HepG2 (cell line): ENCODE results near the gene DDX60. TPM values are rescaled to one million over a fixed set of nuclear protein-coding genes. Genes with fewer than 3 reads are reported as not detected.

Experiments used
- ATAC-seq: fragments of 200-7000 bp; cut with Tn5 transposase; 3 replicates; pipeline ENCODE4 v1.9.1; 2020; ENCODE audit warnings: mild to moderate bottlenecking, moderate library complexity
- BruUV-seq: library from RNA; stranded (reverse); fragments of 400-500 nt; replicated peaks from 2 replicates; lab custom pipeline; 2021; lab: Mats Ljungman, UMichigan
- CTCF ChIA-PET: fragments of 300-600 bp; formaldehyde crosslinking; extraction: SDS; loops from one replicate; lab custom pipeline; 2021; ENCODE audit warnings: low total read pairs, inconsistent platforms, low intra/inter-chr PET ratio; lab: Yijun Ruan, JAX
- POLR2A ChIA-PET: fragments of 350-600 bp; sonication (Branson Sonifier 250); formaldehyde crosslinking; loops from one replicate; lab custom pipeline; 2020; ENCODE audit warnings: antibody characterized with exemption, inconsistent platforms; lab: Yijun Ruan, JAX
- DNase-seq: peaks from one replicate; pipeline ENCODE4 v3.0.0-alpha.2; 2015; ENCODE audit warnings: low spot score
- FAIRE-seq: peaks from 3 replicates; lab custom pipeline; 2011; peaks lifted over from hg19 to GRCh38; lab: Jason Lieb, UNC
- H2AFZ ChIP-seq: one replicate; pipeline ENCODE4 v1.6.1; 2011; ENCODE audit warnings: low read length, inconsistent platforms
- H3K27ac ChIP-seq: fragments of 300-600 bp; 3 replicates; pipeline ENCODE4 v1.8.0; 2011; ENCODE audit warnings: mixed run types, mild to moderate bottlenecking, mixed read lengths, low read length, inconsistent platforms; ENCODE audit not compliant: insufficient read depth; ENCODE audit errors: extremely low read length
- H3K27me3 ChIP-seq, 2 experiments: fragments of 200-600 bp in 1 of 2; 2 replicates in 1 of 2; 3 replicates in 1 of 2; pipeline versions ENCODE4 v1.6.0 to v1.8.0; 2011; ENCODE audit warnings: low read length in 2 of 2, mild to moderate bottlenecking in 2 of 2, moderate library complexity in 2 of 2, inconsistent platforms in 1 of 2; ENCODE audit not compliant: insufficient read depth in 2 of 2, control insufficient read depth in 1 of 2
- H3K36me3 ChIP-seq, 2 experiments: fragments of 200-600 bp in 1 of 2; replicated peaks in 1 of 2; 2 replicates in 1 of 2; 3 replicates in 1 of 2; pipeline versions ENCODE4 v1.5.1 to v1.8.0; 2011; ENCODE audit warnings: low read length in 2 of 2, inconsistent platforms in 1 of 2; ENCODE audit not compliant: insufficient read depth in 2 of 2, control insufficient read depth in 1 of 2
- H3K4me1 ChIP-seq: 2 replicates; pipeline ENCODE4 v1.5.1; 2012; ENCODE audit warnings: low read length, inconsistent platforms; ENCODE audit not compliant: insufficient read depth
- H3K4me2 ChIP-seq: 2 replicates; pipeline ENCODE4 v1.6.0; 2011; ENCODE audit warnings: low read depth, low read length, inconsistent platforms
- H3K4me3 ChIP-seq, 3 experiments: fragments of 200-600 bp in 1 of 3; sonication (generic), shearing (Covaris generic) in 1 of 3; replicated peaks in 1 of 3; 2 replicates each; pipeline ENCODE4 v1.5.1; 2011 to 2016; ENCODE audit warnings: low read length in 3 of 3, inconsistent platforms in 2 of 3, low read depth in 2 of 3, mild to moderate bottlenecking in 2 of 3, control low read depth in 1 of 3, mixed read lengths in 1 of 3; ENCODE audit not compliant: insufficient read depth in 1 of 3
- H3K79me2 ChIP-seq: one replicate; pipeline ENCODE4 v1.6.1; 2011; ENCODE audit warnings: low read length, inconsistent platforms; ENCODE audit not compliant: insufficient read depth
- H3K9ac ChIP-seq: 2 replicates; pipeline ENCODE4 v1.6.0; 2011; ENCODE audit warnings: mild to moderate bottlenecking, low read depth, low read length, inconsistent platforms; ENCODE audit not compliant: insufficient read depth
- H3K9me3 ChIP-seq: 2 replicates; pipeline ENCODE4 v1.5.1; 2012; ENCODE audit warnings: mild to moderate bottlenecking, low read length
- H4K20me1 ChIP-seq: 2 replicates; pipeline ENCODE4 v1.6.0; 2011; ENCODE audit warnings: inconsistent platforms, mild to moderate bottlenecking, low read length, moderate library complexity; ENCODE audit not compliant: insufficient read depth
- ATF4 ChIP-seq, 2 experiments: fragments of 450-650 bp in 1 of 2; sonication (generic) in 1 of 2; formaldehyde crosslinking; IDR thresholded peaks; 2 replicates each; pipeline versions ENCODE4 v1.5.0 to v1.8.0; 2020 to 2022; ENCODE audit warnings: mild to moderate bottlenecking in 1 of 2, missing genetic modification reagents in 1 of 2
- IRF2 ChIP-seq: IDR thresholded peaks from 2 replicates; pipeline ENCODE4 v1.6.1; 2018; ENCODE audit warnings: missing genetic modification reagents, missing compliant biosample characterization
- PAF1 ChIP-seq: IDR thresholded peaks from 2 replicates; pipeline ENCODE4 v1.6.1; 2016; ENCODE audit warnings: missing genetic modification reagents, missing compliant biosample characterization
- REXO4 ChIP-seq: sonication (generic); formaldehyde crosslinking; IDR thresholded peaks from 2 replicates; pipeline ENCODE4 v1.8.0; 2022; ENCODE audit warnings: missing genetic modification reagents, mild to moderate bottlenecking, borderline replicate concordance
- RFX5 ChIP-seq: IDR thresholded peaks from 2 replicates; pipeline ENCODE4 v1.6.1; 2011; ENCODE audit warnings: low read depth, low read length, improper control_type of control experiment
- SMYD3 ChIP-seq: sonication (generic); formaldehyde crosslinking; IDR thresholded peaks from 2 replicates; pipeline ENCODE4 v1.8.1; 2023; ENCODE audit warnings: mild to moderate bottlenecking, missing genetic modification reagents
- SRF ChIP-seq: IDR thresholded peaks from 2 replicates; pipeline ENCODE4 v1.6.1; 2011; ENCODE audit warnings: mild to moderate bottlenecking, low read depth, low read length, moderate library complexity
- TBX3 ChIP-seq: fragments of 450-650 bp; IDR thresholded peaks from 2 replicates; pipeline ENCODE4 v1.6.1; 2017; ENCODE audit warnings: antibody characterized with exemption, mild to moderate bottlenecking, inconsistent platforms, borderline replicate concordance
- ZNF235 ChIP-seq: sonication (generic); formaldehyde crosslinking; IDR thresholded peaks from 2 replicates; pipeline ENCODE4 v1.8.1; 2023; ENCODE audit warnings: mild to moderate bottlenecking, missing genetic modification reagents, borderline replicate concordance
- ZNF543 ChIP-seq: sonication (generic); formaldehyde crosslinking; IDR thresholded peaks from 2 replicates; pipeline ENCODE4 v1.4.0; 2020; ENCODE audit warnings: mild to moderate bottlenecking, missing genetic modification reagents
- ZNF597 ChIP-seq: sonication (generic); formaldehyde crosslinking; IDR thresholded peaks from 2 replicates; pipeline ENCODE4 v1.5.0; 2020; ENCODE audit warnings: missing genetic modification reagents
- WGBS: methylation state at CpG from one replicate; pipeline ENCODE4 v1.1.6; 2017; ENCODE audit warnings: low lambda C conversion rate; 5-methylcytosine and 5-hydroxymethylcytosine counted together
- in situ Hi-C: cut with HindIII; loops from 2 replicates; pipeline ENCODE4 v1.10.0; 2017; ENCODE audit warnings: low pct_unique_long_range_greater_than_20kb; ENCODE audit not compliant: extremely low pct_ligation_motif_present
- intact Hi-C: fragments of 100-400 bp; cut with micrococcal nuclease; formaldehyde crosslinking; loops from one replicate; pipeline ENCODE4 v1.10.0; 2022; ENCODE audit not compliant: unreplicated experiment
- polyA plus RNA-seq, 8 experiments: library from polyadenylated mRNA; depleted of rRNA in 3 of 8; stranded (reverse) in 7 of 8; unstranded in 1 of 8; fragments of >200 nt; fragmentation: Illumina TruSeq in 4 of 8; extraction: Trizol in 4 of 8; gene quantifications; 2 replicates each; pipeline versions ENCODE4 v1.2.1 to v1.2.3, GENCODE V29; 2011 to 2016; ENCODE audit warnings: low read depth in 4 of 8, missing spikeins in 1 of 8, mixed read lengths in 1 of 8; ENCODE audit not compliant: insufficient read depth in 1 of 8
- total RNA-seq, 5 experiments: library from RNA; depleted of rRNA; stranded (reverse); fragments of >200 nt; fragmentation: Illumina TruSeq; extraction: Trizol; gene quantifications; 2 replicates each; pipeline ENCODE4 v1.2.3, GENCODE V29; 2016; ENCODE audit warnings: low read depth in 1 of 5

The DDX60 gene
- total and polyA plus RNA-seq, 2 of the 13 experiments (the other 11 are each of a cell fraction or from before 2014, with no cell fraction given) = 0.35 TPM; not detected in 1

- H3K27me3 ChIP-seq = no peaks in the 10 kb centered on the region
- ATAC-seq (no peak), FAIRE-seq (no peak), DNase-seq (no peak)
- H4K20me1 ChIP-seq = no peaks in the 10 kb centered on the region
- no peak overlapping the region for H3K27ac ChIP-seq
- no peak overlapping the region for H3K4me3 ChIP-seq
- no peaks in the 10 kb centered on the region for H3K4me1 ChIP-seq
- ChIA-PET CTCF (no interaction called here), POLR2A (no interaction called here)
- no peaks in the 10 kb centered on the region for H3K36me3 ChIP-seq
- in situ Hi-C loops = no loop called here
- H3K9ac ChIP-seq = no peak overlapping the region
- H3K9me3 ChIP-seq = no peaks in the 10 kb centered on the region
- 3% methylated on average over 1 of the region's 1 CpG for WGBS
- H2AFZ ChIP-seq = no peak overlapping the region
- TF ChIP-seq SMYD3 (CRISPR knock-in tag) (no peak), ZNF543 (CRISPR knock-in tag) (no peak), REXO4 (no peak), ZNF597 (CRISPR knock-in tag) (no peak), RFX5 (no peak), TBX3 (no peak), SRF (no peak), ZNF235 (CRISPR knock-in tag) (no peak), PAF1 (CRISPR knock-in tag) (no peak), ATF4 (CRISPR knock-in tag; IDR thresholded peaks at IDR 0.05) (no peak), IRF2 (no peak)
- H3K4me2 ChIP-seq = no peak overlapping the region
- BruUV-seq = no TSS peak
- intact Hi-C loops = no loop called here
- H3K79me2 ChIP-seq = no peaks in the 10 kb centered on the region
Observed at GRCh38 chr4:168274871-168275270, 43.7 kb downstream of the DDX60 start.
